ENCODE measurements around the gene CCDC9B.

The CCDC9B gene

DNA sequence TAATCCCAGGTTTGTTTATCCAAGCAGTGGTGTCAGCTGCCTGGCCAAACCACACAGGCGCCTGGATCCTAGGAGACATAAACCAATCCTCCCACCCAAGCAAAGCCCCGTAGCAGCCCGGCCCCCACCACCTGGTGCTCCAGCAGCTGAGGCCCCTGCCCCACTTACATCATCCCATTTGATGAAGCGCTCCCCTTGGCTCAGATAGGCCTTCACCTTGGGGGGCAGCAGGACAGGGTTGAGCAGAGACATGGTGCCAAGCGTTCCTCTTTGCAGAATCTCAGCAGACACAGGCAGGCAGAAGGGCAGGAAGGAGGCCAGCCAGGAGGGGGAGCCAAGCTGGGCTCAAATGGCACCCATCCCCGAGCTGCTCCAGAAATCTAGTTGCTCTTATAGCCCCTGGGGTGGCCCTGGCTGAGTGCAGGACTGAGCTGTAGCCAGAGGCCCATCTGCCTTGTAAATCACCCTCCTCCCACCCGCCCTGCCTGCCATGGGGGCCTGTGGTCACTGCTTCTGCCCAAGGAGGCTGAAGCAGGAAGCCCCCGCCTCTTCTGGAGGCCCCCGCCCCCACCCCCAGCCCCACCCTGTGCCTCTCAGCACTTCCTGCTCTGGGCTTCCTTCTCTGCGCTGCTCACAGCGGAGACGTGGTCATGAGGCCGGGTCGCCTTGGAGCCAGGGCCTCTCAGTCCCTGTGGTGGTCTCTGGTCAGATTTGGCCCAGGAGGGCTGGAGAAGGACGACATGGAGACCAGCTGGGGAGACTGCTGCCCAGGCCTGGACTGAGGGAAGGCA lies 33.1 kb downstream of the CCDC9B start, which contains the start of gene PLCB2:
PLCB2 (minus strand) TSS at position 515 of the 791 bp plus-strand sequence; CDS start at position 252, 263 bp downstream.
- DNase-seq (ENCODE audit: low read depth) = no peak

DNA sequence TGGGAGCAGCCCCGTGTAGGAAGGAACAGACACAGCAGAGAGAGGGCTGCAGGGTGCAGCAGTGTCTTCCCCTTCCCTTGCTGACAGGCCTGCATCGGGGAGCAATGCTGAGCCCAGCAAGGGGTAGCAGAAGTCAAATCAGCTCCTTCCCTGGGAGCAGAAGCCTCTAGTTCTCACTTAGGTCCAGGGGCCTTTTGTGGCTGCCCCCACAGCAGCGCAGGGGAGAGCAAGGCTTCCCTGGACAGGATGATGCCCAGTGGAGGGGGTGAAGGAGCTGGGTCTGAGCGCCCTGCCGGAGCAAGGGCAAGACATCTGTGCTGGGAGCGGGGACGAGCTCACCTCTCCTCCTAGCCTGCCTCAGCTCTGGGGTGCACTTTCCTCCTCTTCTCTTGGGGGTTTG lies 33.8 kb downstream of the CCDC9B start:
- no peak for DNase-seq (ENCODE audit: low read depth)

DNA sequence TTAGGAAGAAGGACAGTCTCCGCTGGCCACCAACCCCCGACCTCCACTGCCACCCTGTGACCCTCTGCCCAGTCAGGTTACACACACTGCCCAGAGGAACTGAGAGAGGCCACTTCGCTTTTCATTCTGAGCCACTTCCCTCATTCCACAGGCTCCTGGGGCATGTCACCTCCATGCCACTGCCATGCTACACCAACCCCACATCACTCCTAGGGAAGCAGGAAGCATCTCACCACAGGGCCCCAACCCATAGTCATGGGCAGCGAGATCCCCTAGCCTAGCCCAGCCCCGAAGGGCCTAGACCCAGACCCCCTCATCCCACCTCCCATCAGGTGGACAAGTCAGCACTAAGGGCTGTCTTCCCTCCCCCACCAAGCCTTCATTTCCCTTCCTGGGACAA lies 34.4 kb downstream of the CCDC9B start:
- DNase-seq (ENCODE audit: low read depth) = no peak

DNA sequence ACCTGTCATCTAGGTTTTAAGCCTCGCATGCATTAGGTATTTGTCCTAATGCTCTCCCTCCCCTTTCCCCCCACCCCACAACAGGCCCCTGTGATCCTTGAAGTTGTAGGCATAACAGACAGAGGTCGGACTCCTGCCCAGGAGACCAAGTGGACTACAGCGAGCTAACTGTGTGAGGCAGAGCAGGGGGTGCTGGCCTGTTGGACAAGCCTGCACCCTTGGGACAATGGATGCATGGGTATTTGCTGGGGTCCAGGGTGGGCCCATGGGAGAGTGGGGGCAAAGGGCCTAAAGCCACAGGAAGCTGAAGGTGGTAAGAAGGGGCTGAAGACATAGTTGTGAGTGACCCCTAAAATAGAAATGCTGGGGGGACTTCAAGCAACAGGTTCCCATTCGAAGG lies 35.5 kb downstream of the CCDC9B start:
- DNase-seq (ENCODE audit: low read depth) = no peak

- DNase-seq (ENCODE audit: low read depth) = no peak
Observed at GRCh38 chr15:40303576-40303975, 37.2 kb downstream of the CCDC9B start.

- DNase-seq (ENCODE audit: low read depth) = no peak
Observed at GRCh38 chr15:40302981-40303380, 37.8 kb downstream of the CCDC9B start.

GRCh38 chr15:40302288-40302886 lies 38.4 kb downstream of the CCDC9B start:
- DNase-seq (ENCODE audit: low read depth) = no peak

- no peak for DNase-seq (ENCODE audit: low read depth)
Observed at GRCh38 chr15:40301467-40302179, 39.1 kb downstream of the CCDC9B start.

DNA sequence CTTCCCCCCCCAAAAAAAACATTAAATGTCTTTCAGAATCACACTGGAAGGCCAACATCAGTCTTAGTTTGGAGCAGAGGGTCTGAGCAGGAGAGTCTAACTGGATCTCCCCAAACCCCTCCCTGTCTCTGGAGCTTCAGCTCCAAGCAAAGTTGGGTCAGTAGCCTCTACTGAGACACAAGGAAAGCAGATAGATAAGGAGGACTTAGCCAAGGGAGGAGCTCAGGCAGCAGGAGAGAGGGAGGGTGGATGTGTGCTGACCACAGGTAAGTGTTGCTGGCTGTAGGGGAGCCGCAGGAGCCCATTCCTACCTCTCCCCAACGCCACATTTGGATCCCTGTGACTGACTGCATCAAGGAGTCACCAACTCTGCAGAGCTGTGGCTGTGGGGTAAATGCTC lies 40.0 kb downstream of the CCDC9B start:
- DNase-seq (ENCODE audit: low read depth) = no peak

DNA sequence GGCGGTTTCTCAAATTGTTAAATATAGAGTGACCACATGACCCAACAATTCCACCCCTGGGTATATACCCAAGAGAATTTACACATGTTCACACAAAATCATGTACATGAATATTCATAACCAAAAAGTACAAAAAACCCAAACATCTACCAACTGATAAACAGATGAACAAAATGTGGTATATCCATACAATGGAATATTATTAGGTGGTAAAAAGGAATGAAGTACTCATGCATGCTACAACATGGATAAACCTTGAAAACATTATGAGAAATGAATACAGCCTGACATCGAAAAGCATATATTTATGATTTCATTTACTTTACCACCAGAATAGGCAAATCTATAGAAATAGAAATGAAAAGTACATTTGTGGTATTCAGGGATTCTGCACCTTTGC lies 40.4 kb downstream of the CCDC9B start:
- no peak for DNase-seq (ENCODE audit: low read depth)

GRCh38 chr15:40298216-40298935 lies 42.4 kb downstream of the CCDC9B start:
- DNase-seq (ENCODE audit: low read depth) = no peak

- DNase-seq (ENCODE audit: low read depth) = no peak
Observed at GRCh38 chr15:40297356-40297755, 43.4 kb downstream of the CCDC9B start.

GRCh38 chr15:40296561-40297230 lies 44.0 kb downstream of the CCDC9B start:
- DNase-seq (ENCODE audit: low read depth) = no peak

DNA sequence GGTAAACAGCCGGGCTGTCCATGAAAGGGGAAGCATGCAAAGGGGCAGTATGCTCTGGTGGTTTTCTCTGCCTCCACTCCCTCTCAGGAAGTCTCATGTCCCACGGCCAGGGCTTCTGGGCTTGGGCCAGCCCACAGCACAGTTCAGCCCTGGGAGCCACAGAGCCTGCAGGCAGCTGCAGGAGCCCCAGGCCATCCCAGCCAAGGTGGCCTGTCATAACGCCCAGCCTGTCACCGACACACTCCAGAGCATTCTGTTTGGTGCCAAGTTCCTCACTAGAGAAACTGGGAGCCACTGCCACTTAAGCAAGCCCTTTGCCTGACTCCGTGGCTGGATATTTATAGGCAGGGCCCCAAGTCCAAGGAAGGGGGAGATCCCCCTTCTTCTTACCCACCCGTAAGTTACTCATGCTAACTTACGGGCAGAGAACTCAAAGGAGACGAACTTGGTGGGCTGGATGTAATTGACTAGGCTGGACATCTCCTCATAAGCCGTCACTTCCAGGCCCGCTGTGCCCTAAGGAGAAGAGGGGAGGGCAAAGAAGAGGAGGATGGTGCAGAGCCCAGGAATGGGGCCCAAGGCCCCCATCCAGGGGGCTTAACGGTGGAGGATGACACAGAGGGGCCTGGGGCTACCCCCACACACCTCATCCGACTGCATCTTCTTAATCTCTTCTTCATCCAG lies 44.7 kb downstream of the CCDC9B start:
- no peak for DNase-seq (ENCODE audit: low read depth)

DNA sequence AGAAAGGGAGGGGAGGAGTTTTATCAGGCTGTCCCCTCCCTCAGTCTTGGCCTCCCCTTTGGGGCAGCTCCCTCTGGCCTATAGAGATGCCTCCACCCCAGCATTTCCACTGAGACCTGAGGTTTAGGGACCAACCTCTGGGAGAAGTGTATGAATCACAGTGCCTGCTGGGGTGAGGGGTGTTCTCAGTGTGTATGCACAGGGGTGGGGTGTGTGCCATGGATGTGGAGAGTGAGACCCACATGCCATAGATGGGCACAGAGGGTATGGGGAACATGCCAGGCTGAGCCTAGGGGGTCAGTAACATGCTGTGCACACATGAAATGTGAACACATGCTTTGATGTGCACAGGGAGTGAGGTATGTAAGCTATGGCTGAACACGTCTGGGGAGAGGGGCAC lies 45.4 kb downstream of the CCDC9B start:
- no peak for DNase-seq (ENCODE audit: low read depth)

- no peak for DNase-seq (ENCODE audit: low read depth)
Observed at GRCh38 chr15:40293905-40294895, 46.5 kb downstream of the CCDC9B start.

DNA sequence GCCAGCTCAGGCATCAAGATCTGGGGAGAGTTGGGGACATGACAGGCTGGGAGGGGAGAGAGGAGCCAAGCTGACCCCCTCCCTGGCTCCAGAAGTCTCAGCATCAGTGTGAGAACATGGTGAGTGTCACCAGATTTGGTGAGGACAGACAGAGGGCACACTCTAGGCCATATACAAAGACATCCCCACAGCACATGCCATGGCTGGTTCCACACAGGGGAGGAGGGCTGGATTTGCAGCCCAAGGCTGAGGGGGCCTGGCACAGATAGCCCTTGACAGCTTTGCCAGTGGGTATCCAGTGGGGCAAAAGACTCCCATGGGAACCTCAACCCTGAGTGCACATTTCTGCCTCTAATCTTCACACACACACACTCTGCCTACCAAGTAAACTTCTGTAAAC lies 47.7 kb downstream of the CCDC9B start:
- no peak for DNase-seq (ENCODE audit: low read depth)

- no peak for DNase-seq (ENCODE audit: low read depth)
Observed at GRCh38 chr15:40292246-40292645, 48.5 kb downstream of the CCDC9B start.

DNA sequence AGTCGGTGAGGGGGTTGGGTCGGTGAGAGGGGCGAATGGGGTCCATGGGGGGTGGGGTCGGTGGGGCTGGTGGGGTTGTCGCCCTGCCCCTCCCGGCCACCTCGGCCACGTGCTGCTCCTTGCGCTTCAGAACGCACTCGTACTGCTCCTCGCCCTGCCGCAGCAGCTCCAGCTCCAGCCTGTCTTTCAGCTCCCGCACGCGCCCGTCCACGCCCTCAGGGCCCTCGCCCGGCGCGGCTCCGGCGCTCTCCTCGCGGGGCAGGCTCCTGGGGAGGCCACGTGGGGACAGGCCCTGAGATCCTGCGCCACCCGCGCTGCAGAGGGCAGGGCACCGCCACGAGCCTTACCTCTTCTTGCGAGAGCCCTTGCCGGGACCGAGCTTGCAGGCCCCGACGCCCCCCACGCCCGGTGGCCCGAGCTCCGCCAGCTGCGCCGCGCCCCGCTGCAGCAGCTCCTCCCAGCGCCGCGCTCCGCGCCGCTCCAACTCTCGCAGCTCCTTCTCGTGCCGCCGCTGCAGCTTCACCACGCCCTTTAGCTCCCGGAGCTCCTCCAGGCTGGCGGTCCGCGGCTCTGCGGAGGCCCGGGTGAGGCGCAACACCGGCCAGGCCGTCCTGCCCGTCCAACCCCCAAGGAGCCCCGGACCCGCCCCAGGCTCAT lies 49.7 kb downstream of the CCDC9B start:
- peak; percentile 75 for DNase-seq (ENCODE audit: low read depth)

DNA sequence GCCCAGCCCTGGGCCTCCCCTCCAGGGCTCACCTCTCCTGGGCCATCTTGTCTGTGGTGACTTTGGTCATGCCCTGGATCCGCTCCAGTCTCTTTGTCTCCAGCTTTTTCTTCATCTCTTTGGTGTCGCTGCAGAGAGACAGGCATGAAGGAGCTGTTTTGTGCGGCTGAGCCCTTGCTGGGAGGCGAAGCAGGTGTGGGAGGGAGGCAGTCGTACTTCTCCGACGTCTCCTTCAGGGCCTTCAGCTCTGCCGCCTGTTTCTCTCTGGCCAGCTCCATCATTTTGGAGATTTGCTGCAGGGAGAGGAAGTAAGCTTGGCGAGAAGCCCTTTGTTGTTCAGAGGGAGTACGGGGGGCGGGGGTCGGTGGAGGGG lies 50.2 kb downstream of the CCDC9B start:
- DNase-seq (ENCODE audit: low read depth) = no peak
